GM18508 (cell line): ENCODE measurements around the gene ZNF614.
"Not testable (repeated sequence)": the region's sequence is repeated elsewhere in the genome, so short reads cannot be mapped to it uniquely, and the experiment has no call there.

Experiments
- ATAC-seq: cut with Tn5 transposase; IDR thresholded peaks from one replicate; pipeline ENCODE4 v1.9.1; 2021; ENCODE audit warnings: moderate number of reproducible peaks; ENCODE audit not compliant: insufficient read depth, unreplicated experiment

ZNF614 gene

GRCh38 chr19:51994048-51994644 is 34.0 kb downstream of the ZNF614 start:
- ATAC-seq = no peak

- no peak for ATAC-seq
Observed at GRCh38 chr19:51993422-51993821, 34.8 kb downstream of the ZNF614 start.

- no peak for ATAC-seq
Observed at GRCh38 chr19:51986309-51987291, 41.6 kb downstream of the ZNF614 start, which contains the start of gene ZNF350. Gene ZNF350 (minus strand): TSS chr19:51986840. CDS start chr19:51974360, 12,480 bp downstream.

GRCh38 chr19:51983361-51983760 is 44.8 kb downstream of the ZNF614 start:
- no peak for ATAC-seq

- not testable (repeated sequence) for ATAC-seq
Observed at GRCh38 chr19:51980926-51981325, 47.3 kb downstream of the ZNF614 start.

- ATAC-seq = no peak
Observed at GRCh38 chr19:51980116-51980736, 48.0 kb downstream of the ZNF614 start.

- no peak for ATAC-seq
Observed at GRCh38 chr19:51978882-51979281, 49.3 kb downstream of the ZNF614 start.

- ATAC-seq = no peak
Observed at GRCh38 chr19:51977346-51977745, 50.8 kb downstream of the ZNF614 start.

- ATAC-seq = no peak
Observed at GRCh38 chr19:51976852-51977251, 51.3 kb downstream of the ZNF614 start.

- not testable (repeated sequence) for ATAC-seq
Observed at GRCh38 chr19:51975787-51976186, 52.4 kb downstream of the ZNF614 start.

GRCh38 chr19:51971624-51972023 is 56.6 kb downstream of the ZNF614 start:
- ATAC-seq = no peak

GRCh38 chr19:51970718-51971117 is 57.5 kb downstream of the ZNF614 start:
- ATAC-seq = no peak

- no peak for ATAC-seq
Observed at GRCh38 chr19:51965583-51965982, 62.6 kb downstream of the ZNF614 start.
